ENCODE data around the gene ARX. TPM values are rescaled to one million over a fixed set of nuclear protein-coding genes. Genes with fewer than 3 reads are reported as not detected.

ARX gene
- total RNA-seq, 1 experiment from 2014 or later: 0.20 TPM

DNA sequence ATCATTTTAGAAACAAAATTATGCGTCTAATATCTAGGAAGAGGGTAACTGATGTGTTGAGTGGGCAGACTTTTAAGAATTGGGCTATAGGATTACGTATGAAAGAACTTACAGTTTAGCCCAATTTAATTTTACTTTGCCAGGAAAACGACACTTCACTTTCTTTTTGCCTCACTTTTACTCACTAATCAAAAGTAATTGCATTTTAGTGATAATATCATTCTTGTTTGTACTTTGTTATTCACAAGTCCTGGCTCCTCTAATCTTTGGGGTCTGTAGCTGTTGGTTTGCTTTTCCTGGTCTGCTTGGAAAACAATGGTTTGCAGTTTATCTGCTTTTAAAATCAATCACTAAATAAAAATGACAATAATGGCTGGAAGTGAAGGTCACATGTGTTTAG lies 2.9 kb upstream of the ARX start:
- in situ Hi-C loops (cut with HindIII; ENCODE audit: low sequenced_read_pairs): no loop called here

GRCh38 chrX:25017667-25018247 lies 2.0 kb upstream of the ARX start:
- no peak for DNase-seq (ENCODE audit: low spot score)

More for the DNA sequence above, 2.9 kb upstream of the ARX start:
- DNase-seq (ENCODE audit: low spot score): no peak

GRCh38 chrX:25016938-25017598 lies 1.3 kb upstream of the ARX start:
- in situ Hi-C loops (cut with HindIII; ENCODE audit: low sequenced_read_pairs): no loop called here
- no peak for DNase-seq (ENCODE audit: low spot score)

More at GRCh38 chrX:25017667-25018247, 2.0 kb upstream of the ARX start:
- in situ Hi-C loops (cut with HindIII; ENCODE audit: low sequenced_read_pairs): no loop called here

- no peak for DNase-seq (ENCODE audit: low spot score)
- in situ Hi-C loops (cut with HindIII; ENCODE audit: low sequenced_read_pairs): no loop called here
Observed at GRCh38 chrX:25016361-25016671, 551 bp upstream of the ARX start.

DNA sequence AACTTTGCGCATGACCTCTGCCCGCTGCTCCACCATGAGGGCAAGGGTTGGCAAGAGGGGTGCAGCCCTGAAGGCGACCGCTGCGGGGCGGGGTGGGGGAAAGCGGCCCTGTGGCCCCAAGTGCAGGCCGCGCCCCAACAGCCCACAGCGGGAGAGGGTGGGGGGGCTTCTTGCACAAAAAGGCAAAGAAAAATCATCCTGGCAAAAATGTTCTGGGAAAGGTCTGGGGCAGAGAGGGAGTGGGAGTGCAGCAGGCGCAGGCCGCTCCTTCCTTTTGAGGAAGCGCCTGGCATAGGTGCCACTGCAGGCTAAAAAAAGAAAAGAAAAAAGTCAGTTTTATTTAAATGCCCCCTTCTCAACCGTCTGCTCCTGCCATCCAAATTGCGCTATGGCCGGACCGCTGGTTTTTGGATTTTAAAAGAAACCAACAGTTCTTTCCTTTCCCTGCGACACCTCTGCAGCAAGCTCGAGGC lies 1.4 kb downstream of the ARX start:
- DNase-seq (ENCODE audit: low spot score): no peak
- in situ Hi-C loops (cut with HindIII; ENCODE audit: low sequenced_read_pairs): no loop called here

DNA sequence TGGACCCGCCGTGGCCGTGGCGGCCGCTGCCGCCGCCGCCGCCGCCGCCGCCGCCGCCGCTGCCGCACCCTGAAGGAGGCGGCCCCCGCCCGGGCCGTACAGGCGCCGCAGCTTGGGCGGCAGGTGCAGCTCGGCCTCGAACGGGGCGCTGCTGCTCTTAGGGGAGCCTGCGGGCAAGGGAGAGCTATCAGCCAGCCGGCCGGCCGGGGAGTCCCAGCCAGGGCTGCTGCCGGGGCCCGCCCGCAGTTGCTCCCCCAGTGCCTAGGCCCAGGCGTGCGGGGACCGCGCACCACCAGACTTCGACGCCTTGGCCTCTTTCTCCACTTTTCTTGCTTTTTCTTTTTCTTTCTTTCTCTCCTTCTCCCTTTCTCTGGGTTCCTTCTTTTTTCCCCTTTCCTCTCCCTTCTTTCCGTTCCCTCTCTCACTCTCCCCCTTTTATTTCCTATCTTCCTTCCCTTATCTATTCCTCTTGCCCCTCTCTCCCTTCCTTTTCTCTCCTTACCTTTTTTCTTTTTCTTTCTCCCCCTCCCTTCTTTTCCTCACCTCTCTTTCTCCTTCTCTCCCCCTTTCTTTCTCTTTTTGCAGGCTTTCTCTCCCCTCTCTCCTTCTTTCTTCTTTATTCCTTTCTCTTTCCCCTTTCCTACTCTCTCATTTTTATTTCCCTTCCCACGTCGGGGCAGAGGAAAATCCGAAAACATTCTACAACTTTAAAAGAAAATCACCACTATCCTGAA lies 2.0 kb downstream of the ARX start:
- in situ Hi-C loops (cut with HindIII; ENCODE audit: low sequenced_read_pairs): no loop called here
- DNase-seq (ENCODE audit: low spot score): no peak

DNA sequence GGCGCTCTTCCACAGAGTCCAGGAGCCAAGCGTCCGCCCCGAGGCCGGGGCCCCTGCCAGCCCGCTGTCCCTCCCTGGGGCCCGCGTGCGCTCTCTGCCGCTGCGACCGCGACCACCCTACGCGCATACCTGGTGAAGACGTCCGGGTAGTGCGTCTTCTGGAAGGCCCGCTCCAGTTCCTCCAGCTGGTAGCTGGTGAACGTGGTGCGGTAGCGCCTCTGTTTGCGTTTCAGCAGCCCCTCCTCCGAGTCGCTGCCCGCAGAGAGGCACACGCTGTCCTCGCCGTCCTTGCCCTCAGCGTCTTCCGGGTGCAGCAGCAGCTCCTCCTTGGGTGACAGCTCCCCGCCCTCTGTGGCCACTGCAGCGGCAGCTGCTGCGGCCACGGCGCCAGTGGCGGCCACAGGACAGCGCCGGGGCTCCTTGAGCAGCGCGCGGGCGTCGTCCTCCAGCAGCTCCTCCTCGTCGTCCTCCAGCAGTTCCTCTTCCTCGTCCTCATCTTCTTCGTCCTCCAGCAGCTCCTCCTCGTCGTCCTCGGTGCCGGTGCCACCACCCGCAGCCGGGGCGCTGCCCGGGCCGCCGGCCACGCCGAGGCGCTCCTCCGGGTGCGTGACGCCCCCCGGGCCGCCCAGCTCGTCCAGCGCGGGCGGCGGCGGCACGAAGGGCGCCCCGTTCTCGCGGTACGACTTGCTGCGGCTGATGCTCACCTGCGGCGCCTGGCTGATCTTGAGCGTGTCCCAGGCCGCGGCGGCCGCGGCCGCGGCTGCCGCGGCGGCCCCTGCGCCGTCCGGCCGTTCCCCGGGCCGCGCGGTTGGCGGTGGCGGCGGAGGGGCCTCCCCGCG lies 2.8 kb downstream of the ARX start:
- DNase-seq (ENCODE audit: low spot score): no peak
- in situ Hi-C loops (cut with HindIII; ENCODE audit: low sequenced_read_pairs): no loop called here

DNA sequence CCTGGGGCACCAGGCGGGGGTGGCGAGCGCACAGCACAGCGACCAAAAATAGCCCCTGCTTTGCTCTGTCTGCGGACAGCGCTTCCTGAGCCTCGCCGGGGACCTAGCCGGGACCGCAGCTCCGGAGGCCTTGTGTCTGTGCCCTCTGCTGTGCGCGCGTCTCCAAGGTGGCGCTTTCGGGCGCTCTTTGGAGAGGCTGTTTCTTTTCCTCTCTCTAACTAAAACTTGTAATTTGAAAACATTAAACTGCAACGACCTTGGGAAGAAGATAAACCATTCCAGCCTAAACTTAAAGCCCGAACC lies 3.4 kb downstream of the ARX start:
- no peak for DNase-seq (ENCODE audit: low spot score)
- in situ Hi-C loops (cut with HindIII; ENCODE audit: low sequenced_read_pairs): no loop called here

DNA sequence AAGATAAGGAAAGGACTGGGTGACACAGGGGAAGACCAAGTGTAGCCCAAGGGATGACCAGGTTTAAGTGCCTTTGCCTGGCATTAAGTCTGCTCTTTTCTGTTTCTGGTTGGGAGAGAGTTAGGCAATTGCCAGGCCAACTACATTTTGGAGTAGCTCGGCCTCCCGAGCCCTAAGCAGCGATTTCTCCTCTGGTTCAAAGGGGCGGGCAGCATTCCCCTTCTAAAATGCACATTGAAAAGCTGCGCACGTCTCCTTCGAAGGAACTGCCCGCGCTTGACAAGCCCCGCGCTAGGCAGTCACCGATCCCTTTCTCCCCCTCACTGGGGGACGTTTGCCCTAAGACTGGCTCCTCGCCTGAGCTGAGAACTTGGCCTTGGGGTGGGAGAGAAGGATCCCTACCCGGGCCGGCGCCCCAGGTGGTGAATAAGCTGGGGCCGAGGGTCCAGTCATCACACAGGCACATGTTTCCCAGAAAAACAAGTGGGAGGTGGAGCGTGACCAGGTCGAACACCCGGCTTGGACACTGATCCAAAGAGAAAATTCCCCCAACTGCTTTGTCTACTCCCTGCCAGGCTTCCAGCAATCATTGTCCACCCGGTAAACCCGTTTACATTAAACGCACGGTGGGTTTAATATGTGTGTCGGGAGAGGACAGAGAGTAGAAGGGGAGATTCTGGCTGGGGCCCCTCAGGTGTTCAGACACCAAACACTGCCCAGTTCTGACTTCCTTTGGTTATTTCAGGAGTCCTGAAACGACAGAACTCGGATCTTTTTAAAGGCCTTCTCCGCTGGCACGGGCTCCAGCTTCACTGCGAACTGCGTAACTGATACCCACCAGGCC lies 4.0 kb downstream of the ARX start:
- in situ Hi-C loops (cut with HindIII; ENCODE audit: low sequenced_read_pairs): no loop called here
- no peak for DNase-seq (ENCODE audit: low spot score)

GRCh38 chrX:25010784-25011588 lies 4.8 kb downstream of the ARX start:
- in situ Hi-C loops (cut with HindIII; ENCODE audit: low sequenced_read_pairs): no loop called here
- no peak for DNase-seq (ENCODE audit: low spot score)

DNA sequence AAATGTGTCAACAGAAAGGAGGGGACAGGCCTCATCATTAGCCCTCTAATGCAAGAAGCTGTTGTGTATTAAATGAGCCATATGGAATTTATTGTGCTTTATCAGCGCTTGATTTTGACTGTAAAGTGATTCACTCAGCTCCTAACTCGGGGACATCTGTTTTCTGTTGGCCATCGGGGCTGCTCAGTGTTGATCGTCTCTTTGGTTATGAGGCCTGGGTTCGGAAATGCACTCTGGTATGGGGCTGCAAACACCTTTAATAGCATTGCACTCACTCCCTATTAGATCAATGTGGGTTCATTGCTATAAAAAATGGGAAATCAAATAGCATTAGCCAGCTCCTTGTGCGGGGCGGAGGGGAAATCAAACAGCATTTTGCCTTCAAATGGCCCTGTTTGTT lies 6.4 kb downstream of the ARX start:
- in situ Hi-C loops (cut with HindIII; ENCODE audit: low sequenced_read_pairs): no loop called here
- no peak for DNase-seq (ENCODE audit: low spot score)

GRCh38 chrX:25007059-25008053 lies 8.4 kb downstream of the ARX start:
- in situ Hi-C loops (cut with HindIII; ENCODE audit: low sequenced_read_pairs): no loop called here

DNA sequence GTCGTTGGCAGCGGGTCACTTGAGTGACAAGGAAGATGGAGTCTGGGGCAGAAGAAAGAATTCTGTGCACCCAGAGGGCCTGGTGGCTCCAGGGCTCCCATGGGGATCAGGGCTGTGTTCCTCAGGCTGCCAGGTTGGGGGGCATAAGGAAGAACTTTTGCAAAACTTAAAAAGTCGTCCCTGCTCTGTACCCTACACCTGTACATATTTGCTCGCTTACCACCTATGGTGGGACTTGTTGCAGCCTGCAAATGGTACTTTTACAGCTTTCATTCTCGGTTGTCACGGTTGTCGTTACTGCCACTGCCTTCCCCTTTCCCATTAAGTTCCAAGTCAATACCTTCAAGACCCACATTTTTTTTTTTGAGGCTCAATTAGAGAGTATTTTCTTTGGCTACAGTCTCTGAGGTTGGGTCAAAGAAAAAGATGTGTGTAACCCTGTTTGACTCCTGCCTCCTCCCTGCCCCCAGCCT lies 9.1 kb downstream of the ARX start:
- in situ Hi-C loops (cut with HindIII; ENCODE audit: low sequenced_read_pairs): no loop called here
- DNase-seq (ENCODE audit: low spot score): no peak

More at GRCh38 chrX:25007059-25008053, 8.4 kb downstream of the ARX start:
- no peak for DNase-seq (ENCODE audit: low spot score)

DNA sequence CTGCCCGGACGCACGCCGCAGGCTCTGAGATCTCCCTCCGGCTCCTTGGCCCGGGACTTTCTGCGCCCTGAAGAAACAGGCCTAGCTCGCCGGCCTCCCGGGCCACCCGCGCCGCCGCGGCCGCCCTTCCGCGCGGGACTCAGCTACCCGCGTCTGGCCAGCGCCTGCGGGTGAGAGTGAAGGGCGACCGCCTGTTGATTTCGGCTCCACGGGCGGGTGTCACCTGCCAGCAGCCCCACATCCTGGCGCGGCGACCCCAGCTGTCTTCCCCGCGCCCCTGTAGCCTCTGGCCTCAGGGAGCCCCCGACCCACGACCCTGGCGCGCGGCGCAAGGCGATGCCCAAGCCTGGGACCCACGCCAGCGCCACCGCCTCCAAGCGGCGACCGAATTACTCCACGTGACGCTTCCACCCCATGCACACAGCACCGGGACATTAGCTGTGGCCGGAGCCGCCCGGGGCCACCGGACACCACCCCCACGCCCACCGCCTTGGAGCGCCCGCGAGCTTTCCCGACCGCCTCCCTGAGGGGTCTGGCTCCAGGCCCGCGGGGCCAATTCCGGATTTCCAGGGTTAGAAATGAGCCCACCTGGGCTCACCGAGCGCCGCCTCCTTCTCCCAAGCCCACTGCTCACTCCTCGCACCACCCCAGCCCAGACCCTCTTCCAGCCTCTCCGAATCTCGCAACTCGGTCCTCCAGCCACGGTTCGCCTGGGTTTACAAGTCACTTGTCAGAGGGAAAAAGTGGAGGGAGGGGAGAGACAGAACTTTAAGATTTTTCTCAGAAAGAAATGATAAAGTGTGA lies 10.2 kb downstream of the ARX start:
- in situ Hi-C loops (cut with HindIII; ENCODE audit: low sequenced_read_pairs): no loop called here
- no peak for DNase-seq (ENCODE audit: low spot score)

DNA sequence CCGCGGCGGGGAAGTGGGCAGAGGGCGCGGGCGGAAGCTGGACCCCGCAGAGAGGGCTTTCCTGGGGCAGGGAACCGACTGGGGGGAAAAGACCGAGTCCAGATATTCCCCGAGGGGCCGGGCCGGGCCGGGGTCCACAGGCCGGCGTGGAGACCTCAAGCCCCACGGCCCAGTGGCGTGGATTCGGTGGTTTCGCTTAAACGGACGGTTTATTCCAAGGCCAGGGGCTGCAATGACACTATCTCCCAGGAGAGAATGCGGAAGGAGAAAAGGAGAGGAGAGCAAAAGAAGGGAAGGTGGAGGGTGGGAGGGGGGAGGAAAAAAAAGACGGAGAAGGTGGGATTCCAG lies 10.8 kb downstream of the ARX start:
- in situ Hi-C loops (cut with HindIII; ENCODE audit: low sequenced_read_pairs): no loop called here
- no peak for DNase-seq (ENCODE audit: low spot score)

- DNase-seq (ENCODE audit: low spot score): no peak
- in situ Hi-C loops (cut with HindIII; ENCODE audit: low sequenced_read_pairs): no loop called here
Observed at GRCh38 chrX:25004485-25005032, 11.2 kb downstream of the ARX start.
